Measurements from ENCODE around the gene FAT3. TPM values are rescaled to one million over a fixed set of nuclear protein-coding genes. Genes with fewer than 3 reads are reported as not detected.

FAT3 gene
- total and polyA plus RNA-seq, 9 of the 15 experiments (the other 6 are each of a cell fraction or from before 2014, with no cell fraction given), result under 0.01 TPM; not detected in 7

DNA sequence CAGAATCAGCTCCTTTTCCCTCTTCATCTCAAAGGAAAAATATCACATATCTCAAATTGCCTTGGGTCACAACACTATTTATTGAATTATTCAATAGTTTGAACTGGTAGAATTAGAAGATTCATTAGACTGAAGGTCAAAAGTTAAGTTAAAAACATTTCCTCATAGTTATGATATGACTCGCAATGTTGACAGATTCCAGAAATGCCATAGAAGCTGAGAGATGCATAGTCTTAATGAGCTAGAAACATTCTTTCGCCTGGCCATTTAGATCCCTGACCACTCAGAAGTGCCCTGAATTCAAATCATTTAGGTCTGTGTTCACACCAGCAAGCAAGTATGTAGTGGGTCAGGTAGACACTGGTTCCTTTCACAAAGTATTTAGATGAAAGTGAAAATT is 44.4 kb downstream of the FAT3 start:
- in situ Hi-C loops (cut with MboI) (no loop called here), intact Hi-C loops (cut with micrococcal nuclease) (no loop called here)
- ATAC-seq (no peak), DNase-seq (ENCODE audit: extremely low read depth in 1 of 4, low spot score in 3 of 4) (no peak), FAIRE-seq (no peak)
- Histone ChIP-seq H3K4me3 (no peak overlapping the region), H3K36me3 (ENCODE audit: control insufficient read depth, insufficient read depth, low read length) (no peaks in the 10 kb centered on the region), H3K27me3 (ENCODE audit: control insufficient read depth in 2 of 2, insufficient read depth in 2 of 2, low read length in 2 of 2) (no peaks in the 10 kb centered on the region), H3K4me1 (replicated peaks in 1 of 2; ENCODE audit: control insufficient read depth in 2 of 2, insufficient read depth in 2 of 2, low read length in 2 of 2) (no peaks in the 10 kb centered on the region), H3K4me2 (ENCODE audit: insufficient read depth, low read length) (no peak overlapping the region), H3K9me1 (ENCODE audit: control insufficient read depth, insufficient read depth, low read length) (no peaks in the 10 kb centered on the region), H3K9ac (ENCODE audit: insufficient read depth in 1 of 2, low read depth in 2 of 2, low read length in 2 of 2) (no peak overlapping the region), H3K27ac (ENCODE audit: extremely low read depth, low read depth, low read length) (no peak overlapping the region), H3K9me3 (replicated peaks; ENCODE audit: control insufficient read depth, insufficient read depth, low read depth, low read length) (no peaks in the 10 kb centered on the region), H3K79me2 (ENCODE audit: control insufficient read depth, insufficient read depth, low read length) (no peaks in the 10 kb centered on the region), H2AFZ (ENCODE audit: low read depth, low read length) (no peak overlapping the region), H4K20me1 (replicated peaks; ENCODE audit: control insufficient read depth, insufficient read depth, low read length) (no peaks in the 10 kb centered on the region)
- no TSS peak for BruUV-seq (replicated peaks)
- ChIA-PET POLR2A (no interaction called here), CTCF (ENCODE audit: low intra/inter-chr PET ratio) (no interaction called here)
- 0% methylated on average over 2 of the region's 2 CpGs for WGBS (ENCODE audit: insufficient coverage, low coverage, missing lambda C conversion rate)
- TF ChIP-seq SIRT6 (IDR thresholded peaks at IDR 0.05; ENCODE audit: low read depth, low read length) (no peak), ZNF121 (CRISPR knock-in tag; conservative IDR thresholded peaks at IDR 0.05) (no peak), BRD9 (IDR thresholded peaks at IDR 0.05; ENCODE audit: low read depth, partially characterized antibody) (no peak), TAF9B (IDR thresholded peaks at IDR 0.05; ENCODE audit: partially characterized antibody) (no peak), PURB (CRISPR knock-in tag; IDR thresholded peaks at IDR 0.05; ENCODE audit: low read depth) (no peak), ZNF41 (CRISPR knock-in tag; conservative IDR thresholded peaks at IDR 0.05) (no peak), CBX2 (IDR thresholded peaks at IDR 0.05; ENCODE audit: insufficient read depth, low read length, poor library complexity, severe bottlenecking) (no peak), FOS (IDR thresholded peaks at IDR 0.05; ENCODE audit: extremely low read depth, insufficient read length) (no peak), CAMTA2 (CRISPR knock-in tag; conservative IDR thresholded peaks at IDR 0.05) (no peak)
- TF ChIP-seq, protein P1, sequence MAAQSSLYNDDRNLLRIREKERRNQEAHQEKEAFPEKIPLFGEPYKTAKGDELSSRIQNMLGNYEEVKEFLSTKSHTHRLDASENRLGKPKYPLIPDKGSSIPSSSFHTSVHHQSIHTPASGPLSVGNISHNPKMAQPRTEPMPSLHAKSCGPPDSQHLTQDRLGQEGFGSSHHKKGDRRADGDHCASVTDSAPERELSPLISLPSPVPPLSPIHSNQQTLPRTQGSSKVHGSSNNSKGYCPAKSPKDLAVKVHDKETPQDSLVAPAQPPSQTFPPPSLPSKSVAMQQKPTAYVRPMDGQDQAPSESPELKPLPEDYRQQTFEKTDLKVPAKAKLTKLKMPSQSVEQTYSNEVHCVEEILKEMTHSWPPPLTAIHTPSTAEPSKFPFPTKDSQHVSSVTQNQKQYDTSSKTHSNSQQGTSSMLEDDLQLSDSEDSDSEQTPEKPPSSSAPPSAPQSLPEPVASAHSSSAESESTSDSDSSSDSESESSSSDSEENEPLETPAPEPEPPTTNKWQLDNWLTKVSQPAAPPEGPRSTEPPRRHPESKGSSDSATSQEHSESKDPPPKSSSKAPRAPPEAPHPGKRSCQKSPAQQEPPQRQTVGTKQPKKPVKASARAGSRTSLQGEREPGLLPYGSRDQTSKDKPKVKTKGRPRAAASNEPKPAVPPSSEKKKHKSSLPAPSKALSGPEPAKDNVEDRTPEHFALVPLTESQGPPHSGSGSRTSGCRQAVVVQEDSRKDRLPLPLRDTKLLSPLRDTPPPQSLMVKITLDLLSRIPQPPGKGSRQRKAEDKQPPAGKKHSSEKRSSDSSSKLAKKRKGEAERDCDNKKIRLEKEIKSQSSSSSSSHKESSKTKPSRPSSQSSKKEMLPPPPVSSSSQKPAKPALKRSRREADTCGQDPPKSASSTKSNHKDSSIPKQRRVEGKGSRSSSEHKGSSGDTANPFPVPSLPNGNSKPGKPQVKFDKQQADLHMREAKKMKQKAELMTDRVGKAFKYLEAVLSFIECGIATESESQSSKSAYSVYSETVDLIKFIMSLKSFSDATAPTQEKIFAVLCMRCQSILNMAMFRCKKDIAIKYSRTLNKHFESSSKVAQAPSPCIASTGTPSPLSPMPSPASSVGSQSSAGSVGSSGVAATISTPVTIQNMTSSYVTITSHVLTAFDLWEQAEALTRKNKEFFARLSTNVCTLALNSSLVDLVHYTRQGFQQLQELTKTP (IDR thresholded peaks at IDR 0.05; ENCODE audit: low read depth in 1 of 2, partially characterized antibody in 2 of 2), result no peak
- TF ChIP-seq, protein P2, sequence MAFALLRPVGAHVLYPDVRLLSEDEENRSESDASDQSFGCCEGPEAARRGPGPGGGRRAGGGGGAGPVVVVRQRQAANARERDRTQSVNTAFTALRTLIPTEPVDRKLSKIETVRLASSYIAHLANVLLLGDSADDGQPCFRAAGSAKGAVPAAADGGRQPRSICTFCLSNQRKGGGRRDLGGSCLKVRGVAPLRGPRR (CRISPR knock-in tag; IDR thresholded peaks at IDR 0.05), result no peak
